C4-2B (cell line): ENCODE measurements around the gene PTPRN2.

Experiments
- ZFX ChIP-seq: fragments of 450-650 bp; IDR thresholded peaks from 2 replicates; pipeline ENCODE4 v1.6.1; 2017
- TF ChIP-seq, protein P1 (sequence below): fragments of 450-650 bp; conservative IDR thresholded peaks from 2 replicates; pipeline ENCODE4 v1.5.1; 2017; ENCODE audit warnings: mild to moderate bottlenecking

DNA sequence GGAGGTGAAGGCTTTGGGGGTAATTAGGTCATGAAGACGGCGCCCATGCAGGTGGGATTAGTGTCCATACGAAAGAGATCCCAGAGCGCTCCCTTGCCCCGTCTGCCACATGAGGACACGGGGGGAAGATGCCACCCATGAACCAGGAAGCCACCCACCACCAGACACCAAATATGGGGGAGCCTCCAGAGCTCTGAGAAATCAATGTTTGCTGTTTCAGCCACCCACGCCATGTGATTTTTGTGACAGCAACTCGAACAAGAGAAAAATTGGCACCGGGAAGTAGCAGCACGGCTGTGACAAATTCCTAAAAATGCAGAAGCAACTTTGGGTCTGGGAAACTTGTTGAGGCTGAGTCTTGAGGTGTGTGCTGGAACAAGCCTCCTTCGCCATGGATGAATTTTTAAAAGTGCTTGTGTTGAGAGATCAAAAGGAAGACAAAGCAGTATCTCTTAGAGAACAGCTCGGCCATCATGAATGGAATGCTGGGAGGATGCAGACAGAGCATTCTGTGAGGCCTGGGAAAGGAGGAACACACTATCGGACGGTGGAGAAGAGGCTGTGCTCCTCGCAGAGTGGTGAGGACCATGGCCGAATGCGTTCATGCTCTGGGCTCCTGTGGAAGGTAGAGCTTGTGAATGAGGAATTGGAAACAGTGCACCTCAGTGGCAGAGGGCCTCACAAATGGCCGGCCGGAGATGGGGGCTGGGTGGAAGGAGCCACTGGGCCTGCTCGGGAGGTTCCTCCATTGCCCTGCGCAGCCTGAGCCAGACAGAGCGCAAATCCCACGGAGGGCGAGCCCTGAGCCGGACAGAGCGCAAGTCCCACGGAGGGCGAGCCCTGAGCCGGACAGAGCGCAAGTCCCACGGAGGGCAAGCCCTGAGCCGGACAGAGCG is 277.5 kb downstream of the PTPRN2 start:
- TF ChIP-seq, protein P1, sequence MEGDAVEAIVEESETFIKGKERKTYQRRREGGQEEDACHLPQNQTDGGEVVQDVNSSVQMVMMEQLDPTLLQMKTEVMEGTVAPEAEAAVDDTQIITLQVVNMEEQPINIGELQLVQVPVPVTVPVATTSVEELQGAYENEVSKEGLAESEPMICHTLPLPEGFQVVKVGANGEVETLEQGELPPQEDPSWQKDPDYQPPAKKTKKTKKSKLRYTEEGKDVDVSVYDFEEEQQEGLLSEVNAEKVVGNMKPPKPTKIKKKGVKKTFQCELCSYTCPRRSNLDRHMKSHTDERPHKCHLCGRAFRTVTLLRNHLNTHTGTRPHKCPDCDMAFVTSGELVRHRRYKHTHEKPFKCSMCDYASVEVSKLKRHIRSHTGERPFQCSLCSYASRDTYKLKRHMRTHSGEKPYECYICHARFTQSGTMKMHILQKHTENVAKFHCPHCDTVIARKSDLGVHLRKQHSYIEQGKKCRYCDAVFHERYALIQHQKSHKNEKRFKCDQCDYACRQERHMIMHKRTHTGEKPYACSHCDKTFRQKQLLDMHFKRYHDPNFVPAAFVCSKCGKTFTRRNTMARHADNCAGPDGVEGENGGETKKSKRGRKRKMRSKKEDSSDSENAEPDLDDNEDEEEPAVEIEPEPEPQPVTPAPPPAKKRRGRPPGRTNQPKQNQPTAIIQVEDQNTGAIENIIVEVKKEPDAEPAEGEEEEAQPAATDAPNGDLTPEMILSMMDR: no peak
- no peak for TF ChIP-seq ZFX
